GM18511 (cell line): ENCODE measurements around the gene CCR6.
A peak's percentile ranks its signal among the peaks of the same experiment; 100 is the strongest.

Source experiments
- ATAC-seq: cut with Tn5 transposase; IDR thresholded peaks from one replicate; pipeline ENCODE4 v1.9.1; 2021; ENCODE audit warnings: mild to moderate bottlenecking, moderate library complexity; ENCODE audit not compliant: unreplicated experiment

CCR6 gene

GRCh38 chr6:167097770-167098169, 25.1 kb upstream of the CCR6 start:
- ATAC-seq = no peak

GRCh38 chr6:167098825-167099225, 24.1 kb upstream of the CCR6 start:
- ATAC-seq = no peak

GRCh38 chr6:167099707-167100106, 23.2 kb upstream of the CCR6 start:
- ATAC-seq = no peak

GRCh38 chr6:167100241-167100674, 22.6 kb upstream of the CCR6 start:
- ATAC-seq = no peak

GRCh38 chr6:167102318-167102717, 20.6 kb upstream of the CCR6 start:
- ATAC-seq = no peak

- peak; percentile 98 for ATAC-seq
These were observed 19.6 kb upstream of the CCR6 start for GRCh38 chr6:167103041-167103891.

GRCh38 chr6:167104388-167104787, 18.5 kb upstream of the CCR6 start:
- ATAC-seq = no peak

GRCh38 chr6:167105060-167105459, 17.8 kb upstream of the CCR6 start:
- no peak for ATAC-seq

- no peak for ATAC-seq
These were observed 16.5 kb upstream of the CCR6 start for GRCh38 chr6:167106406-167106805.

GRCh38 chr6:167107787-167108186, 15.1 kb upstream of the CCR6 start:
- no peak for ATAC-seq

GRCh38 chr6:167108278-167108677, 14.6 kb upstream of the CCR6 start:
- ATAC-seq = no peak

GRCh38 chr6:167109651-167110050, 13.2 kb upstream of the CCR6 start:
- no peak for ATAC-seq

- no peak for ATAC-seq
These were observed 11.3 kb upstream of the CCR6 start for GRCh38 chr6:167111597-167111996.

GRCh38 chr6:167112421-167112820, 10.5 kb upstream of the CCR6 start:
- no peak for ATAC-seq

- ATAC-seq = peak; percentile 66
These were observed 9.7 kb upstream of the CCR6 start for GRCh38 chr6:167113047-167113754.

- peak; percentile 88 for ATAC-seq
These were observed 8.7 kb upstream of the CCR6 start for GRCh38 chr6:167113935-167114910.

GRCh38 chr6:167115054-167115453, 7.8 kb upstream of the CCR6 start:
- no peak for ATAC-seq

GRCh38 chr6:167116109-167116837, 6.6 kb upstream of the CCR6 start:
- ATAC-seq = no peak

- ATAC-seq = no peak
These were observed 6.1 kb upstream of the CCR6 start for GRCh38 chr6:167116838-167117228.

- ATAC-seq = no peak
These were observed 4.9 kb upstream of the CCR6 start for GRCh38 chr6:167118006-167118405.
